Ecto neural progenitor cell (in vitro differentiated cells): ENCODE results near the gene ZNF280D.
"Not testable (repeated sequence)": the region's sequence is repeated elsewhere in the genome, so short reads cannot be mapped to it uniquely, and the experiment has no call there.

Experiments
- DNase-seq: peaks from one replicate; pipeline ENCODE4 v3.0.0-alpha.2; 2018; ENCODE audit warnings: low spot score

The ZNF280D gene

DNA sequence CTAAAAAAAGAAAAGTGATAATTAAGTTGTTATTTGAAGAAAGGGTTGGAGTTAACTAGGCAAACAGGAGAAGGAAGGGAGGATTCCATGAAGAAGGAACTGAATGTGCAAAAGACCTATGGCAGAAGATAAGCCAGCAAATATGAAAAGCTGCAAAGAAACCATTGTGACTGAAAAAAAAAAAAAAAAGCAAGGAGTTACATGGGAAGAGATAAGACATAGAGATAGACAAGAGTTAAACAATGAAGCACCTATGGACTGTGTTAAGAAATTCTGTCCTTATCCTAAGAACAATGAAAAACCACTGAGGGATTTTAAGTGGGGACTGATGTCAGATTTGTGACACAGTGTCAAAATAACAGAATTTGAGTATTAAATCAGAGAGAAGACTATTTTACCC, 17.0 kb downstream of the ZNF280D start:
- DNase-seq, result no peak

DNA sequence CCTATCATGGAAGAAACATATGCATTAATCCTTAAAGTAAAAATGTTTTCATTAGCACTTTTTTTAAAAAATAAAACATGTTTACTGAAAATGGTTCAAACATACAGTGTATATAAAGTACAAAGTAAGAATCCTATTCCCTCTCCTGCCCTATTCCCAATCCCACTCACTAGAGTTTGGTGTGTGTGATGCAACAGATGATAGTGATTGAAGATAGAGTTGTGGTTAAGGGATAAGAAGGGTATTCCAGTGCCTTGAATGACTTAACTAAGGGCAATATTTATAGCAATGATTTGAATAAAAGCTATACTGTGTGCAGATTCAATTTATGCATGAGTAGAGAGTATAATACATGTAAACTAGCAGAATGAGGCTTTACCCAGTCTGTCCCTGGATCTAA, 18.1 kb downstream of the ZNF280D start:
- DNase-seq, result no peak

DNA sequence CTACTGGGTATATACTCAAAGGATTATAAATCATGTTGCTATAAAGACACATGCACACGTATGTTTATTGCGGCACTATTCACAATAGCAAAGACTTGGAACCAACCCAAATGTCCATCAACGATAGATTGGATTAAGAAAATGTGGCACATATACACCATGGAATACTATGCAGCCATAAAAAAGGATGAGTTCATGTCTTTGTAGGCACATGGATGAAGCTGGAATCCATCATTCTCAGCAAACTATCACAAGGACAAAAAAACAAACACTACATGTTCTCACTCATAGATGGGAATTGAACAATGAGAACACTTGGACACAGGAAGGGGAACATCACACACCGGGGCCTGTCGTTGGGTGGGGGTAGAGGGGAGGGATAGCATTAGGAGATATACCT, 23.8 kb downstream of the ZNF280D start:
- DNase-seq, result not testable (repeated sequence)

DNA sequence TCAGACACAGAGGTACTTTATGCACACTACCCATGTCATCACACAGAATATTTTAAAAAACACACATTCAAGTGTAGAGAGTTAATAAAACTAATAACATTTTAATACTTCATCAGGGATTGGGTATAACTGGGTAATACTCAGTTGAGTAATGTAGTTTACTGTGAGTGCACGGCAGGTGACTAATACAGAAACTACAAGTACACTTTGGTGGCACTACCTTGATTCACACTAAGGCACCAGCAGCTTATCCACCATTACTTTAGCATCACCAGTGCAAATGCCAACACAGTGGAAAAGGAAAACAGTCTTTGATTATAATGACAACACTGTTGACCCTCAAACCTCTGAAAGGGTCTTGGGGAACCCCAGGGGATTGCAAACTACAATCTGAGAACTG, 33.6 kb downstream of the ZNF280D start:
- no peak for DNase-seq

DNA sequence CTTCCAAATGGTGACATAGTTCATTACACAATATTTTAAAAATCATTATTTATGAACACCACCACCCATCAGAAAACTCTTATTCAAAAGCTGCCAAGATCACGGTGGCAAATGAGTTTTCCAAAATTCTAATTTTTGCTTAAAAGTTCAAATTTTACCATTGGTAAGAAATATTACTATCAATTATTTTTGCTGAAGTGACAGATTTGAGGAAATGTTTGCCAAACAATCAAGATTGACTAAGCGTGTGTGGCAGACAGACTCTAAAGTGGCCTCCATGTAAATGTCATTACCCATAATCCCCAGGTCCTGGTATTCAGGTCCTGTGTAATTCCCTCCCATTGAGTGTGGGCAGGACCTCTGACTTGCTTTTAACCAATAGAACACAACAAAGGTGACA, 35.0 kb downstream of the ZNF280D start:
- no peak for DNase-seq

DNA sequence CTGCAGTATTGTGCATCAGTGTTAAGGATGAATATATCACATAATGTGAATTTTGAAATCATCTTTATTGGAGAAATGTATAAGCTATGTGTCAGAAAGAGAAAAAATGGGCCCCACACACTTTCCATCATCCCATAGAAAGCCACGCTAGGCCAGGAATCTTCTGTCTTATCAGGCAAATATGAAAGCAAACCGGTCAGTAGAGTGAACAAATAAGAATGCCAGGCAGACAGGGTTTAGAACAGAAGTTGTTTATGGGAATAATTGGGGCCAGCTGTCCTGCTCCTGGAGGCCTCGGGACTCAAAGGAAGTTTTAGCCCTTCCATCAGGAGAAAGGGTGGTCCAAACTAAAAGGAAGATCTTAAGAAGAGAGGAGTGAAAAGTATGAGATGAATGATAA, 39.5 kb downstream of the ZNF280D start:
- no peak for DNase-seq

DNA sequence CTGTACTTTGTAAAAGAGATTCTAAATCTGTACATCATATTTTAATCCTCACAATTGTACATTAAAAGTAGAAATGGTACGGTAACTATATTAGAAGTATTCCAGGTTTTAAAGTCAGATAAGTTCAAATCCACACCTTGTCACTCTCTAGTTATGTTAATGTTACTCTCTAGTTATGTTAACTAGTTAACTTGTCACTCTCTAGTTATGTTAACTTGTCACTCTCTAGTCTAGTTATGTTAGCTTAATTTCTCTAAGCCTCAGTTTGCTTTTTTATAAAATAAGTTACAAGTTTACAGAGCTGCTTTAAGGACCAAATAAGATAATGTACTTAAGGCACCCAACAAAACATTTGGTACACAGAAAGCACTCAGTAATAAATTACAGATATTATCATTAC, 42.6 kb downstream of the ZNF280D start:
- DNase-seq, result no peak

- no peak for DNase-seq
Measured at GRCh38 chr15:56683908-56684307, 49.4 kb downstream of the ZNF280D start.

DNA sequence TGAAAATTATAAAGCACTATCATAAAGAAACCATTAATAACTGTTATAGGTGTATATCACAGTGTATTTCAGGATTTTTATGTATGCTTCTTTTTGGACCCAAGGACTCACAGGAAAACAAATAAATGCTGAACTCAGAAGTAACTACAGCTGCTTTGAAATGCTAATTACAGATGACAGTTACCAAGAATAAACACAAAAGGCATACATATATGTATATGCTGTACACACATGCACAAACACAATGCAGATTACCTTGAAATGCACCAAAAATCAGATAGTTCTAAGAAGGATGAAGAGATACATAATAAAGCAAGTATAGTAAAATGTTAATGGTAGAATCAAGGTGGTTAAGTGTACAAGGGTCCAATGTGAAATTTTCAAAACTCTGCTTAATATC, 52.2 kb downstream of the ZNF280D start:
- no peak for DNase-seq

DNA sequence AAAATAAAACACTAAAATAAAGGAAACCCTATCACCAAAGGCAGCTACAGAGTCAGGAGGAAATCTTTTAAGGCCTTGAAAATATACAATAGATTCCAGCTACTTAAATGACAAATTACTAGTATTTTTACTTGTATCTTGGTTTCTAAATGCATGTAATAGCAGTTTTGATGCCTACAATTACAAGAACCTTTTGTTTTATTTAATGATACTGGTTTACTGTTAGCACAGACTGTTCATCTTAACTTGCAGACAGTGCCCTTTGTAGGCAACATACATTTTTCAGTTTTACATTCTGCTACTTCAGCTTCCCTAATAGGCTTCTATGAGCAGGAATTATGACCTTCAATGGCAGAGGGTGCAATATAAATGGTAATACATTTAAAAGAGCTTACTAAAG, 54.1 kb downstream of the ZNF280D start:
- no peak for DNase-seq

- DNase-seq, result no peak
Measured at GRCh38 chr15:56678571-56678970, 54.7 kb downstream of the ZNF280D start.

DNA sequence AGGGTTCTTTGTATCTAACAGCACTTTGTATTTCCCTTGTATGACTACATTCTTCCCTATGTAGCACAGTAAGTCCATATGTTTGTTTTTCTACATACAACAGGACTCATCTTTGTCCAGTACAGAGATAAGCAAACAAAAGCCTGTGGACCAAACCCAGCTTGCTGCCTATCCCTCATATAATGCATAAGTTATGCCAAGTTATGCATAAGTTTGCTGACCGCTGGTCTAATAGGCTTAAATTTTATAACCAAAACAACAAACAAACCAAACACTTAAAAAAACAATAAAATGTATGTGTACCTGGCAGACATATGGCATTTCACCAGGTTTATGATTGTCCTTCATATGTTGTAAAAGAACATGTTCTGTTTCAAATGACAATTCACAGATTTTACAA, 56.0 kb downstream of the ZNF280D start:
- DNase-seq, result no peak

DNA sequence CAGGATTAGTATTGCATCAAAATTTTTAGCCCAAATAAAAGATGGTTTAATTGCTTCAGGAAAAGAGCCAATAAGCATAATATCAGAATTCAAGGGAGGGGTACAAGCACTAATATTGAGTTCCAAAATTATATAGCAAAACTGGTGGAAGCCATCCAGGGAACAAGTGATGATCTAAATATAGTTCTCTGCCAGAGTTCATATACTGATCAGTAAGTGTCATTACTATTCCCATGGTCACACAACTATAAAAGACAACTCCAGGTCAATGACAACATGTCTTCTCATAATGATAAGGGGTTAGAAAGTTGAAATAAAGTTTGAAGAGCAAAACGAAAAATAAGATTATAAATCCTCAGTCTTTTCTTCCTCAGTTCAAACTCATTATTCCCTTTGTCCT, 57.4 kb downstream of the ZNF280D start:
- DNase-seq, result no peak

GRCh38 chr15:56674857-56675256, 58.5 kb downstream of the ZNF280D start:
- DNase-seq, result no peak

- DNase-seq, result no peak
Measured at GRCh38 chr15:56672721-56673120, 60.6 kb downstream of the ZNF280D start.

- DNase-seq, result no peak
Measured at GRCh38 chr15:56667517-56667916, 65.8 kb downstream of the ZNF280D start.

GRCh38 chr15:56660943-56661342, 72.4 kb downstream of the ZNF280D start:
- no peak for DNase-seq

DNA sequence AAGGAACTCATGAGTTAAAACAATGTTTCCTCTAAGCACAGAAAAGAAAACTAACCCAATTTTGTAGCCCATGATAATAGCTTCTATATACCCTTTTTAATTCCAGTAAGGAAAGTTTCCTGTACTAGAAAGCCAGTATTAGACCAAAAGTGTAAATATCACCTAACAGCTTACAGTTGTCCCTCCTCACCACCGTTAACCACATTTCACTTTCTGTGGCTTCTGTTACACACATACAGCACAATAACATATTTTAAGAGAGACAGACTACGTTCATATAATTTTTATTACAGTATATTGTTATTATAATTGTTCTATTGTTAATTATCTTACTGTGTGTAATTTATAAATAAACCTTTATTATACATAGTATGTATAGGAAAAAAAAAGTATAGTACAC, 74.1 kb downstream of the ZNF280D start:
- DNase-seq, result no peak

GRCh38 chr15:56654624-56655023, 78.7 kb downstream of the ZNF280D start:
- DNase-seq, result no peak

GRCh38 chr15:56654216-56654615, 79.1 kb downstream of the ZNF280D start:
- DNase-seq, result no peak

GRCh38 chr15:56653787-56654186, 79.5 kb downstream of the ZNF280D start:
- DNase-seq, result no peak

DNA sequence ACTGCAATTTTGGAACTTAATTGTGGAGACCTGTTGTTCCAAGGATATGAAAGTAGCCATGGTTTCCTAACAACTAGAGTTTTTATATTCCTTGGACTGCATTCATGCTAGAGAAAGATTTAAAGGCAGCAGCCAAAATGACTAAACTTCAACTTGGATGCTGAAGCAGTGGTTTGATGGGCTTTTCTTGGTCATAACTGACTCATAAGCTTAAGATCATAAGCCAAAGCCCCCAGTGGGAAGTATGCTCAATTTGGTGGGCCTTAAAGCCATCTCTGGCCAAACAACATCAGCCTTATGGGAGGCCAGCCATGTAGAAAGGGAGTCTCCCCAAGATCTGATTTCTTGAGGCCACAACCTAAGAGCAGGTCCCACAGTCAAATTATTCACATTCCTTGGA, 80.2 kb downstream of the ZNF280D start:
- no peak for DNase-seq

GRCh38 chr15:56648311-56648710, 85.0 kb downstream of the ZNF280D start:
- no peak for DNase-seq

- no peak for DNase-seq
Measured at GRCh38 chr15:56640549-56640948, 92.8 kb downstream of the ZNF280D start.

DNA sequence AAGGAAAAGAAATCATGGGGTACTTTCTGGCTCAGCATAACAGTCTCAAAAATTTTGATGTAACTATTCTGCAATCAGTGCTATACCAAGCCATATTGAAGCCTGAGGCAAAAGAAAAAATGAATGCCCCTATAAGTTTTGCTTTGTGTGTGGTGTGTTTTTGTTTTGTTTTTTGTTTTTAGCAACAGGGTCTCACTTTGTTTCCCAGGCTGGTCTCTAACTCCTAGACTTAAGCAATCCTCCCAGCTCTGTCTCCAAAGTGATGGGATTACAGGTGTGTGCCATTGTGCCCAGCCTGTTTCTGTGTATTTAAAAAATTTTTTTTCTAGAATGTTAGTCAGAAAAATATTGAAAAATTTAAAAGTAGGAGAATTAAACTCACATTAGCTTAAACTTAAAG, 93.2 kb downstream of the ZNF280D start:
- DNase-seq, result no peak
